Measurements from ENCODE around the gene ALG14.

DNA sequence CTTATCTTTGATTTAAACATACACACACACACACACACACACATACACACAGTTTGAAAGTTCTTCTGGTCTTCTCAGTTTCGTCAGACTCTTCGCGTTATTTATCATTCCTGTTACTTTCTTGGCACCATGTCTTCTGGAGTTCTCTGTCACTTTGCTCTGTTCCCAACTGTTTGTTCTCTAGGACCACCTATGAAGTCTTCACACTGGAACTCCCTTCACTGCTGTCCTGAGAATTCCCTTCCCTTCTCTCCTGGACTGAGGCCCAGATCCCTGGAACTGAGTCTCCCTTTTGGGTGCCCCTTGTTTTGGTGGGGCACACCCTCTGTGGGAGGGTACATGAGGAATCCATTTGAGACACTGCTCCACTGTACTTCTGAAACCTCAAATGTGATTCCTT, 30.5 kb downstream of the ALG14 start:
- TF ChIP-seq POLR2A (IDR thresholded peaks at IDR 0.05; ENCODE audit: low read depth, low read length) (no peak), SPI1 (IDR thresholded peaks at IDR 0.05; ENCODE audit: low read depth, low read length) (no peak), TAF1 (IDR thresholded peaks at IDR 0.05; ENCODE audit: low read depth, low read length) (no peak), POLR2AphosphoS5 (IDR thresholded peaks at IDR 0.05; ENCODE audit: low read depth, low read length) (no peak)

Measured in GM12891 (cell line).